ENCODE data around the gene ABHD15.

Gene ABHD15

DNA sequence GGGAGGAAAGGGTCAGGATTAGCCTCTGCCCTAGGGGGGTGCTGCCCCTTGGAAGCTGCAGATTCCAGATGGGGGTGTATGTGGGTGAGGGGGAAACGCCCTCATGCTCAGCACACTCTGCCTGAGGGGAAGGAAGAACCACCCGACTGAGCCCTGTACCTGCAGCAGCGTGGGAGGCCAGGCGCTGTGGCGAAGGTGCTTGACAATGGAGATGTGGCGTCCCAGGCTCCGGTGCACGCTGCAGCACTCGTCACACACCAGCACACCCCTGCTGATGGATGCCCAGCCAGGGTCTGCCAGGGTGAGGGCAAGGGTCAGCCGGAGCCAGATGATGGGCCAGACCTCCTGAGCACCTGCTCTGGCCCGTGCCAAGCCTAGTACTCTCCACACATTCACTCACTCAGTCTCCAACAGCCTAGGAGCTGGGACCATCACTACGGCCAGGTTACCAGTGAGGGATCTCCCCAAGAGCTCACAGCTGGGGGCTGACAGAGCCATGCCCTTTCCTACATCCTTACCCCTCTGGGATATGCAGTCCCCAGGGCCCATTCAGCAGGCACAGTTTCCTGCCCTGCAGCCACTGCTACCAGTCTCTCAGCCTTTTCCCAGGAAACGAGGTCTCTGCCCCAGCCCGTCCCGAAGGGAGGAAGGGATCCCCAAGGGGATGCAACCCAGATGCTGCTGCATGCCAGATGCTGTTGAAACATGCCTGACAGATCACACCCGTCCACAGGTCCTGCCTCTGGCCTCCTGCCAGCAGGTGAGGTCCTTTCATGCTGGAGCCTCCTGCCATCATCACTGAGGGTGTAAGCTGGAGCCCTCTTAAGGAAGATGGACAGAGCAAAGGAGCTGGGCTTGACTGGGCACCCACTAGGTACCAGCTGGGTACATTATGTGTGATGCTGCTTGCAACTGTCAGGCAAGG lies 16.7 kb upstream of the ABHD15 start:
- in situ Hi-C loops (cut with MboI; ENCODE audit: low sequenced_read_pairs): no loop called here

DNA sequence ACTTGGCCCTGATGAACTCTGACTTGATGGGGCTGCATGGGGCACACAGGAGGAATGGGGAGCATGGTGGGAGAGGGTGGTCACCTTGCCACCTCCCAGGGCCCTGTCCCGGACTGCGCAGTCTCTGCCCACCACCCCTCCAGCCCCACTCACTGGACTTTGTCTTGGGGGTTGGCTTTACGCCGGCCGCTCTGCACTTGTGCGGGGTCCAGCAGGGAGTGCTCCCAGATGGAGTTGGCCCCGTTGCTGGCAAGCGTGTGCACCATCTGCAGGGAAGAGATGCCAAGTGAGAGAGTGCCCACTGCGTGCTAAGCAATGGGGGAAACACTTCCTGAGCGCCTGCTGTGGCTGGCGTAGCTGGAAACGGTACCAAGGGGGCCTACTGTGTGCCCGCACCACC lies 15.9 kb upstream of the ABHD15 start:
- in situ Hi-C loops (cut with MboI; ENCODE audit: low sequenced_read_pairs): no loop called here

DNA sequence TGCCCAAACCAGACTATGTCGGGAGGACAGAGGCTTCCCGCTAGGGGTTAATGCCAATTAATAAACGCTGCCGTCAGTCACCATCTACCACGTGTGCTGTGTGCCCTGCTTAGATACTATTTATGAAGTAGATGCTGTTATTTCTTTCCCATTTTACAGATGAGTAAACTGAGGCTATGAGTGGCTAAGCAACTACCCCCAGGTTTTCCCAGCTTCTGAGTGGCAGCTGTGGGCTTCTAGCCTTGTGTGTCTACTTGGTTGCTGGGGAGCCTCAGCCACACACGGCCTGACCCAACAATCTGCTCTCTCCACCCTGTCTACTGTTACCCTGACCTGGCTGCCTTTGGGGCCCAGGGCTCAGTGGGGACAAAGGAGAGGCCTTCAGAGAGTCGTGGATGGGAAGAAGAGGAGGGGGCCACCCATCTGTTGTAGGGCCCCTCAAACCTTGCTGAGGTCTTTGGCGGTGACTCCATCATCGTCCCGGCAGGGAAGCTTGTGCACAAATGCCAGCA lies 15.5 kb upstream of the ABHD15 start:
- in situ Hi-C loops (cut with MboI; ENCODE audit: low sequenced_read_pairs): no loop called here

DNA sequence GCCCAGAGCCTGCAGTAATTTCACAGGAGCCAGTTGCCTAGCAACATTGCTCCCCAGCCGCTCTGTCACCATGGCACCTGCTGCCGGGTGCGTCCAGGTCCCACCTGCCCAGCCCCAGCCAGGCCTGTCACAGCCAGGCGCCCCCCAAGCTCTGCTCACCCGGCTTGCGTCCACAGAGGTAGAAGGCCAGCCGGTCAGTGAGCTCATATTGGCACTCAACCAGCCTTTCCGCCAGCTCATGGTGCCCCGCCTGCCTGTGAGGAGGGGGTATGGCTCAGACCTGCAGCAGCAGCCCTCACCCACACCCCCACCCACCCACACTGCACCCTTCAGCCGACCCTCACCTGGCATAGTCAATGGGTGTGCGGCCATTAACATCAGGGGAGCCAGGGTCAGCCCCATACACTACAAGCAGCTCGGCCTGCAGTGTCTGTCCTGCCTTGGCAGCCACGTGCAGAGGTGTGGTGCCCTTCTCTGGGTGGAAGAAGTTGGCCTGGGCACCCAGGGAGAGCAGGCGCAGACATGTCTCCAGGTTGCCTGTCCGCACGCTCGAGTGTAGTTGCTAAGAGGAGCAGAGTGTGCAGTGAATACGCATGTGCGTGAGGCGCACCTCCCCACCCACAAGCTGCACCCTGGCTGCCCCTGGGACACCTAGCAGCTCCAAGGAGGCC lies 14.9 kb upstream of the ABHD15 start:
- in situ Hi-C loops (cut with MboI; ENCODE audit: low sequenced_read_pairs): no loop called here

DNA sequence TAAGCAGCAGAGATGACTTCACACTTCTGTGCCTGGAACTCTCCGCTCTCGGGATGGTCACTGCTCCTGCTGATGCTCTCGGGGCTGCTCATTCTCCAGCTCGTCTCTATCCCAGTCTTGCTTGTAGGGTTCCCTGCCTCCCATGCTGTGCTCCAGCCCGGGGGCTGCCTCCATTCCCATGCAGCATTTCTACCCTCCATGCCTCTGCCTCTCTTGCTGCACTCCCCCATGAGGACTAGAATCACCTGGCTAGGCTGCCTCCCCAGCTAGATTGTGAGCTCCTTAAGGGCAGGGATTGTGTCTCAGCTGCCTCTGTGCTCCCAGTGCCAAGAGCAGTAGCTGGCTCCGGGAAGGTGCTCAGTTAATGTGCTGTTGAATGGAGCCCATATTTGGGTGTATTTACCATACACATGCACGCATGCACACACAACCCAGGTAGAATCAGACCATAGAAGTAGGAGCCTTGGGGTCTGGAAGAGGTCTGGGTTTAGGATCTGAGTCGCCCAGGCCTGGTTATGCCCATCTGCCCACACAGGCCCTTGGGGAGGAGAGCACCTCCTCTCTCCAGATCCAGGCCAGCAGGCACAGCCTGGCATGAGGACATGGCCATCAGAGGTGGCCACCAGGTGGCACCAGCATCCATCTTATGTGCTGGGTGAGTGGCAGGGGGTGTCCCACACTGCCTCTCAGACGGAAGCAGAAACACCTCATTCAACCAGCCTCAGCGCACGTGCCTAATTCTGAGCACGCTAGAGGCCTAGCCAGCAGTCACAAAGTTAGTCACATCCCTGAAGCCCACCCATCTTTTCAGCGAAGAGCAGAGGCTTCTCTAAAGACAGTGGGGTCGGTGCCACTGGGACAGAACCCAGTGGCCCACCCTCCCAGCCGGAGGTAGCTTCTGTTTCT lies 13.3 kb upstream of the ABHD15 start:
- in situ Hi-C loops (cut with MboI; ENCODE audit: low sequenced_read_pairs): no loop called here

DNA sequence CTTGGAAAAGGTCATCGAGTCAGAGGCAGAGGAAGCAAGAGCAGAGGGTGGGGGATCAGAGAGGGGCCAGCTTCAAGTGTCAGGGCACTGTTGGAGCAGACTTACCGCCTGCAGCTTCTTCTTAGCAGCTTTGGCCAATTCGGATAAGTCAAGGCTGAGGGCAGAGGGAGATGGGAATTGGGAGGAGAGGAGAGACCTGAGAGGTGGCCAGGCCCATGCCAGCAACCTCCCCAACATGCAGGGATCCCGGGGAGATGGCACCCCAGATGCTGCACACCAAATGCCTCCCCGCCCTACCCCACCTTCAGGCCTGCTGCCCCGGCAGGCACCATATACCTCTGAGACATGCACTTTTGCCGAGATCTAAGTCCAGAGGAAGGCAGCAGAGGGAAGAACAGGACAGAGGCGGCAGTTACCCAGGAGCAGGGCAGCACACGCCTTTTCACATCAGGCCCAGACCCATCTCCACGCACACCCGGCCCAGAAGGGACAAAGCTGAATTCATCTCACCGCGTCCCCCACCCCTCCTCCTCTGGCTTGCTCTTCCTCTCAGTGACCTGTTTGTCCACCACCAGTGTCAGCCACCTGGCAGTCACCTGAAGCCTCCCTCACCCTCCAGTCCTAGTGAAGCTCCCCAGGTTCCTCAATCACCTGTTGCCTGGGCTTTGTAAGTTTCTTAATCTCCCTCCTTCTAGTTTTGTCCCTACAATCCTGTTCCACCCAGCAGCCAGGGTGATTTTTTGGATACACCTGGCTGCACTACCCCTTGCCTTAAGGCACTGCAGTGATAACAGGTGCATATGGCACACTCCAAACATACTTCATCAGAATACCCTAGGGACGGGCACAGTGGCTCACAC lies 12.0 kb upstream of the ABHD15 start:
- in situ Hi-C loops (cut with MboI; ENCODE audit: low sequenced_read_pairs): no loop called here

DNA sequence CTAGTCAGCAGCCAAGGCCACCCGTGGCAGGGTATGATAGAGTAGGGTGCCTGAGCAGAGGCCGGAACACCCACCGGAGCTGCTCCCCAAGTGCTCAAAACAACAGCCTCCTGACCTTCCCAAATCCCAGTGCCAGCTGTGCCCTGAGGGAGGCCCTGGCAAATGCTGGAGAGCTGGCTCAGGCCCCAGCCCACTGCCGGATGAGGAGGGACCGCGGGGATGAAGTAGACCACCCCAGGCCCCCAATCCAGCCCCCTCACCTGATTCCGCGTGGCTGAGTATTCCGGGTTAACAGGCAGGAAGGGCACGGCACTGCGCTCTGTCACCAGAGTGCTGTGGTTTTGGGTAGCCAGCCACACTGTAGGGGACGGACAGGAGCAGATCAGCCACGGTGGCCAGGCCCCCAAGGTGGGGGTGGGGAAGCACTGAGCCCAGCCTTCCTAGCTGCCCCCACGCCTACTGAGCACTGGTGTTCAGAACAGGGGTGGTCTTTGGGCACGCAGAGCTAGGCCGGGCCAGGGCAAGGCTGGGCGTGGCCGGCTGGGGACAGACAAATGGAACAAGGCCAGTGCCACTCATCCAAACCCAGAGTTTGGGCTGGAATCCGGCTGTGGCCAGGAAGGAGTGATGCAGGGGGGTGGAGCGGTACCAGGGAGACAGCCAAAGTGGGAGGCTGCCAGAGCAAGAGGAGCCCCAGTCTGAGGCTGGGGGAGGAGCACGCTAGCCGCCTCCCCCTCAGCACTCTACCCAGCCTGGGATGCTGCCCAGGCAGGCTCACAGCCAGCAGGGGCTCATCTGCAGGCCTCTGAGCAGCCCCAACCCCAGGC lies 10.8 kb upstream of the ABHD15 start:
- in situ Hi-C loops (cut with MboI; ENCODE audit: low sequenced_read_pairs): no loop called here

DNA sequence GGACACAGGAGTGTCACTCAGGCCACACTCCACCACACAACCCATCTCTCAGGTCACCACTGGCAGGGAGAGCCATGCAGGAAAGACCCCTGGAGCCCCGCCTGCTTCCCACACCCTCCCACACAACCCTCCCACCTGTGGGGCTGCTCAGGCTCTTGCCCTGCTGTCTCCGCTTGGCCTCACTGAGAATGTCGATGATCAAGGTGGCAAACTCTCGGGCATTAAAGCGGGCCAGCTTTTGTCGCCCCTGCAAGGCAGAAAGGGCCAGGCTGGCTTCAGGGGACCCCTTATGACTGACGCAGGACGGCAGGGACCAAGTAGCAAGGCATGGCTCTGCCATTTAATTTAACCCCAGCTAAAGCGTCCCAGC lies 10.1 kb upstream of the ABHD15 start:
- in situ Hi-C loops (cut with MboI; ENCODE audit: low sequenced_read_pairs): no loop called here

DNA sequence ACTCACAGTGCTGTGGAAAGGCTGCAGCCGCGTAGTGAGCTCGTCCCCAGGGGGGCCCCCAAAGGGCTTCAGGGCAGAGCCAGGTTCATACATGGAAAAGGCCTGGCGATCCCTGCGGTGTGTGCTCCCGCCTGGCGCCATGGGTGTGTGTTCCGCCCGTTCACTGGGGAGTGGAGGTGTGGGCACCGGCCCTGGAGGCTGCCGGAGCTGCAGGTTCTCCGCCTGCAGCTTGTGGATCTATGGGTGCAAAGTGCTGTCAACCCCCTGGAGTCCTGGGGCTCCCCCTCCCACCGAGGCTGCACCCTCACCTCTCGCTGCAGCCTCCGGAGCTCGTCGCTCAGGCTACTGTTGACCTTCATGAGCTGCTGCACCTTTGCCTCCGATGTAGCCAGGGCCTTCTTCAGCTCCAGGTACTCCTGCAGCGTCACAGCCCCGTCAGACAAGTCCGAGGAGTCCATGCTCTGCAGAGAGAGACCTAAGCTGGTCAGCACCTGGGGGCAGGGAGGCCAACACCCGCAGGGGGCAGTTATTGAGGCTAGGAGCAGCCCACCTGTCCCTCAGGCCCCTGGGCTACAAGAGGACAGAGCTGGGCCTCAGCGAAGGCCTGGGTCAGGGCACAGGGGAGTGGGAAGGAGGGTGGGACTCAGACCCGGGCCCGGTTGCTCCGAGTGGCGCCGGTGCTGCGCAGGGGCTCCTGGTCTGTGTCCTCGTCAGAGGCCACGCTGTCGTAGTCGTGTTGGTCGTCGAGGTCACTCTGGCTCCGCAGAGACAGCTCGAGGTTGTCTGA lies 9.6 kb upstream of the ABHD15 start:
- in situ Hi-C loops (cut with MboI; ENCODE audit: low sequenced_read_pairs): no loop called here

DNA sequence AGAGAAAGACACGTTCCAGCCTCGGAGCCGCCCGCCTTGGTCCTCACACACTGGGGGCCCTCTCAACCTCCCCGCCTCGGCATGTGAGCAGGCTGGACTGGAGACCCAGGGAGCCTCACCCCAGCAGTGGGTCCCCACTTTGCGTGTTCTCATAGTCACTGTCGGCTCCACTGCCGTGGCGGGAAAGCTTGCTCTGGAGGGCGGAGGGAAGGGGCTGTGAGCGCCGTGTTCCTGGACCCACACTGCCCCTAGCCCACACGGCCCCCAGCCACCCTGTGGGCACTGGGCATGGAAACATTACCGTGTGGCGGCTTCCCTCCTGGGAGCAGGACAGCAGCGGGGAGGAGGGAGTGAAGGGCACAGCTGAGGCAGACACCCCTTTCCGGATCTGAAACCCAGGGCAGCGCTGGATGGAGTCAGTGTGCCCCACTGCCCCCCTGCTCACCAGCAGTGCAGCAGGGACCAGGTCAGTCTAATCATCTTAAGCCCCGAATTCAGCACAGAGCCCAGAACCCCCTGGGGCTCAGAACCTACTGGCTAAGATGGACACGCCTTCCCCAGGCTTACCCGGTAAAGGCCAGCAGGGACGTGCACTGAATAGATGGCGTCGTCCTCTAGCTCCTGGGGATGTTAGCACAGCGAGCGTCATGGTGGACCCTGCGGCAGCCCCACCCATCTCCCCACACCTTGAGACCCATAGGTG lies 8.8 kb upstream of the ABHD15 start:
- in situ Hi-C loops (cut with MboI; ENCODE audit: low sequenced_read_pairs): no loop called here

DNA sequence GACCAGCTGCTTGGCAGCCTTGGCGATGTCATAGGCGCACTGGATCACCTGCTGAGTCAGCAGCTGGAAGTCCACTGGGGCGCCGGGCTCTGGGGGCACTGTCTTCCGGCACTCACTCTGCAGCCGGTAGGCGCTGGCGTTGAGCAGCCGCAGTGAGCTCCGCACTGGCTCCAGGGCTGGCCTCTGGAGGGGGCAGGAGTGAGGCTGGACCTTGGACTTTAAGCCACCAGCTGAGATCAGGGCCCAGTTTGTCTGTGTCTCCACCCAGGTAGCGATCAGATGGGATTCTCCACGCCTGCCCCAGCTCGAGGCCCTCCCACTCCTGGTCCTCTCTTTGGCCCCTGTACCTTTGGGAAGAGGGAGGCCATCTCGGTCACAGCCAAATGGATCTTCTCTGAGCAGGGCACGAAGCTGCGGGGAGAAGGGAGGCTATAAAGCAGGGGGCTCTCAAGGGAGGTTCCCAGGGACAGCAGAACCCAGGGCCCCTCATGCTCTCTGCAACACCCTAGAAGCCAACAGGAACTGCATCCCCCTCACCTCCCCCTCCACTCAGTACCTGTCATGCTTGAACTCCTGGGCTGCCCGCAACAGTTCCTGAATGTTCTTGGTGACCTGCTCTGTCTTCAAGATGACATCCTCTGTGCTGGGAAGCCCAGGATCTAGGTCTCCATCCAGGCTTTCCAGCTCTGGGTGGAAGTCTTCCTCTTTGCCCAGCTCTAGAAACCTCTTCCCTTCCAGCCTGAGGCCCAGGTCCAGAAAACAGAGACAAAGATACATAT lies 8.1 kb upstream of the ABHD15 start:
- in situ Hi-C loops (cut with MboI; ENCODE audit: low sequenced_read_pairs): no loop called here

DNA sequence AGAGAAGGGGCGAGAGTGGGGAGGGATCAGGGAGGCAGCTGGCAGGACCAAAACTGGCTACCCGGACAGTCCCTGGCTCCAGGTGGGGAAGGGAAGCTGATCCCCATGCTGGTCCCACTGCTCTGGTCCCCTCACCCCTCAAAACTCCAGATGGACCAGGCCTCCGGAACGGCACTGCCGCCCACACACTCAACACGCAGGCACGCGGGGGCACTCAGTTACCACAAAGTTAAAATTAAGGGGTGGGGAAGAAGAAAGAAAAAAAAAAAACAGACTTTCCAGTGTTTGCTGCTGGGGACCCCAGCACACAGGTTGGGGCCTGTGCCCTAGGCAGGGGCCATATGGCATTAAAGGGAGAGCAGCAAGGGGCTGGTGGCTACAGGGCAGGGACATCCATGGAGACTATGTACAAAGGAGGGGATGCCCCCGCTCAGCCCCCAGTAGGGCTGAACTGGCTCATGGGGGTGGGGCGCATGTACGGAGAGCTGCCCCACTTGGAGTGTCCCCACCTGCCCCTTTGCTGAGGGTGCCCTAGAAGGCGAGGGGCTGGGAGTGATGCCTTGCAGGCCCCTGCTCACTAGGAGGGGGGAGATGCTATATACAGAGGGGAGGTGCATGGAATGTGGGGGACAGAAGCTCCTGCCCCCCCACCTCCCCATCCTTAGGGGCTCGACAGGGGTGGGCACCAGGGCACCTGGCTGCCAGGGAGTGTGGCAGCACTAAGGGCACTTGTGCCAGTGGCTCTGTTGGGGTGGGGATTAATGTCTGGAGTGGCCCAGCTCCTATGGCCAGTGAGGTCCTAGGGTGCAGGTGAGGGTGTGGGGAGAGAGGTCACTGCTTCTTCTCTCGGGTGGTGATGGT lies 7.3 kb upstream of the ABHD15 start:
- in situ Hi-C loops (cut with MboI; ENCODE audit: low sequenced_read_pairs): no loop called here

DNA sequence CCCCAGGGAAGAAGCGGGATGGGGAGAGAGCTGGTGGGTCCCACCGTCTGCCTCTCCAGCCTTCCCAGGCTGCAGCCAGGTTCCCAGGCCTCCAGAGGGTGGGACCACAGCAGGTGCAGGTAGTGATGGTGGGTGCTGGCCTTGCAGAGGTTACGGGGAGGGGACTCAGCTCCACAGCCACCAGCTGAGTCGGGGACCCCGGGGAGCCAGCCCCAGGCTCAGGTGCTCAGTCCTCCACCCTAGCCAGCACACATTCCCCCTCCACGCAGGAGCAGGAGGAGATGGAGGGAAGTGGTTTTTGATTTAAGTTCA lies 6.7 kb upstream of the ABHD15 start:
- in situ Hi-C loops (cut with MboI; ENCODE audit: low sequenced_read_pairs): no loop called here

DNA sequence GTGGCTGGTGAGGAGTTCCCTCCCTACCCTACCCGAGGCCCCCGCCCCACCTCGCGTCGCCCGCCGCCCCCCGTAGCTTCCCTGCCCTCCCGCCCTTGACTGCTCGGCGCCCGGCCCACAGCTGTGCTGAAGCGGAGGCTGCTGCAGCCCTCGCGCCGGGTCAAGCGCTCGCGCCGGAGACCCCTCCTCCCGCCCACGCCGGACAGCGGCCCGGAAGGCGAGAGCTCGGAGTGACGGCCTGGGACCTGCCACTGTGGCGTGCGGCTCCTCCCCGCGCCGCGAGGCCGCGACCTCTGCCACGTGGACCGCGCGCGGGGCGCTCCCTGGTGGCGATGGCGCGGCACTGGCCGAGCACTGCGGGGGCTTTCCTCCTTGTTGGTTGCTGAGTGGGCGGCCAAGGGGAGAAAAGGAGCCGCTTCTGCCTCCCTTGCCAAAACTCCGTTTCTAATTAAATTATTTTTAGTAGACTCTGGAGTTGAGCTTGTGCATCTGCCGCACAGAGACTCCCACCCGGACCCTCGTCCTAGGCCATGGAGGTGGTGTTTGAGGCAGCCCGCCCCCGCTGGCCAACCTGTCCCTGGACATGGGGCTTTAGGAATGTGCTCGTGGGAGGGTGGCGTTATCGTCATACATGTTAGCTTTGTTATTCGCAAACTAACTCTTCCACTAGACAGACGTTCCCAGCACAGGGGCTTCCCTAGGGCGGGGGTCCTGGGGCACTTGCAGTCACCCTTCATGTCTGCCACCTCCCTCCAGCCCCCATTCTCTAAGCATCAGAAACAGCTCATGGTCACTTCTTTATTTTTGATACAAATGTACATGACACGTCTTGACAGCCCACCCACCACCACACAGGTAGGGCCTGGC lies 6.1 kb upstream of the ABHD15 start:
- in situ Hi-C loops (cut with MboI; ENCODE audit: low sequenced_read_pairs): no loop called here

DNA sequence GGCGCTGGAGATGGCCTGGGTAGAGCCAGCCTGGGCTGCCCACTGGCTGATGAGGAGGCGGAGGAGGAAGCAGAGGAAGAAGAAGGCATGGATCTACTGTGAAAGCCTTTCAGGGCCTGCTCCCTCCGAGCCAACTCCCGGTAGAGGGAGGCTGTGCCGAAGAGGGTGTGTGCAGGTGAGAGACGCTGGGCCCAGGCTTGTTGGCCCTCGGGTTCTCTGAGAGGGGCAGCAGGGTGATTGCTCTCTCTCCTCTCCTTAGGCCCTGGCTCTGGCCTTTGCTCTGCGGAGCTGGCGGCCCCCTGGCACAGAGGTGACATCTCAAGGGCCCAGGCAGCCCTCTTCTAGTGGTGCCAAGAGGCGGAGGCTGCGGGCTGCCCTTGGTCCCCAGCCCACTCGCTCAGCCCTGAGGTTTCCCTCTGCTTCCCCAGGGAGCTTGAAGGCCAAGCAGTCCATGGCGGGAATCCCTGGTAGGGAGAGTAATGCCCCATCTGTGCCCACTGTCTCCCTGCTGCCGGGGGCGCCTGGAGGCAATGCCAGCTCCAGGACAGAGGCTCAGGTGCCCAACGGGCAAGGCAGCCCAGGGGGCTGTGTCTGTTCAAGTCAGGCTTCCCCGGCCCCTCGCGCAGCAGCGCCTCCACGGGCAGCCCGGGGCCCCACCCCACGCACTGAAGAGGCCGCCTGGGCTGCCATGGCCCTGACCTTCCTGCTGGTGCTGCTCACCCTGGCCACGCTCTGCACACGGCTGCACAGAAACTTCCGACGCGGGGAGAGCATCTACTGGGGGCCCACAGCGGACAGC lies 5.2 kb upstream of the ABHD15 start:
- in situ Hi-C loops (cut with MboI; ENCODE audit: low sequenced_read_pairs): no loop called here

Measured in hTERT RPE-1 (cell line).